Prostate gland (tissue), 2 donors: ENCODE measurements around the gene TBL2. TPM values are rescaled to one million over a fixed set of nuclear protein-coding genes. Genes with fewer than 3 reads are reported as not detected.
A peak's percentile ranks its signal among the peaks of the same experiment; 100 is the strongest.
"Not testable (repeated sequence)": the region's sequence is repeated elsewhere in the genome, so short reads cannot be mapped to it uniquely, and the experiment has no call there.

ENCODE experiments used
- DNase-seq: peaks from one replicate; pipeline ENCODE4 v3.0.0-alpha.2; 2019; ENCODE audit warnings: low spot score
- H3K27ac ChIP-seq, 2 donors: fragments of 200-600 bp; sonication (generic); 2 replicates each; pipeline ENCODE4 v1.5.1; 2017 to 2019
- H3K27me3 ChIP-seq: fragments of 200-600 bp; sonication (generic); replicated peaks from 2 replicates; pipeline ENCODE4 v1.5.1; 2019; ENCODE audit not compliant: insufficient read depth
- H3K36me3 ChIP-seq, 2 donors: fragments of 200-600 bp; sonication (generic); 1 replicate in 1 of 2; 2 replicates in 1 of 2; pipeline versions ENCODE4 v1.5.1 to v1.8.1; 2017 to 2019
- H3K4me1 ChIP-seq: fragments of 200-600 bp; sonication (generic); replicated peaks from 2 replicates; pipeline ENCODE4 v1.5.1; 2019
- H3K4me3 ChIP-seq, 2 donors: fragments of 200-600 bp; sonication (generic); 2 replicates each; pipeline ENCODE4 v1.5.1; 2017 to 2019
- H3K9me3 ChIP-seq: fragments of 200-600 bp; sonication (generic); 2 replicates; pipeline ENCODE4 v1.5.1; 2017
- POLR2A ChIP-seq: fragments of 450-650 bp; IDR thresholded peaks from one replicate; pipeline ENCODE4 v1.6.1; 2016; ENCODE audit warnings: antibody characterized with exemption, mild to moderate bottlenecking
- POLR2AphosphoS5 ChIP-seq: sonication (generic); formaldehyde crosslinking; IDR thresholded peaks from one replicate; pipeline ENCODE4 v1.6.1; 2017; ENCODE audit warnings: antibody characterized with exemption
- WGBS: methylation state at CpG from one replicate; pipeline ENCODE4 v1.1.5; 2018; 5-methylcytosine and 5-hydroxymethylcytosine counted together
- intact Hi-C: fragments of 100-400 bp; cut with DNase I; formaldehyde crosslinking; loops from one replicate; pipeline ENCODE4 v1.14.2; 2022
- total RNA-seq, 2 donors: library from RNA; depleted of rRNA; stranded (reverse); fragments of >200 nt; gene quantifications; one replicate each; pipeline ENCODE4 v1.1.0, GENCODE V29; 2016
- TF ChIP-seq, protein P1 (sequence below), 4 experiments: fragments of 200-600 bp in 2 of 4; fragments of 450-650 bp in 2 of 4; sonication (generic) in 2 of 4; IDR thresholded peaks; 1 replicate in 3 of 4; 2 replicates in 1 of 4; pipeline ENCODE4 v1.5.1; 2016 to 2019; ENCODE audit warnings: antibody characterized with exemption in 4 of 4, mild to moderate bottlenecking in 2 of 4, moderate library complexity in 2 of 4

TBL2 gene
- total RNA-seq, 2 donors from 2014 or later, result 73.5 to 112 TPM

DNA sequence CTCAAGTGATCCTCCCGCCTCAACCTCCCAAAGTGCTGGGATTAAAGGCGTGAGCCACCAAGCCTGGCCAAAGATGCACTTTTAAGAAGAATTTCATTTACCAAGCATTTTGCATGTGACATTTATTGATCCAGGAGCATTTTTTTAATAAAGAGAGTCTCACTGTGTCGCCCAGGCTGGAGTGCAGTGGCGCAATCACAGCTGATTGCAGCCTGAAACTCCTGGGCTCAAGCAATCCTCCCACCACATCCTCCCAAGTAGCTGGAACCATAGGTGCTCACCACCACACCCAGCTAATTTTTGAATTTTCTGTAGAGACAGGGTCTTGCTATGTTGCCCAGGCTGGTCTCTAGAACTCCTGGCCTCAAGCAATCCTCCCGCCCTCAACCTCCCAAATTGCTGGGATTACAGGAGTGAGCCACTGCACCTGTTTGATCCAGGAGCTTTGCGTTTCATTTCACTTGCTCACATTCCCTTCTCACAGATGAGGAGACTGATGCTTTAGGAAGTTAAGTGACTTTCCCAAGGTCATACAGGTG lies 4.4 kb upstream of the TBL2 start:
- H3K4me1 ChIP-seq, result no peaks in the 10 kb centered on the region
- no peaks in the 10 kb centered on the region for H3K27me3 ChIP-seq
- no peak for TF ChIP-seq POLR2A
- TF ChIP-seq, protein P1, sequence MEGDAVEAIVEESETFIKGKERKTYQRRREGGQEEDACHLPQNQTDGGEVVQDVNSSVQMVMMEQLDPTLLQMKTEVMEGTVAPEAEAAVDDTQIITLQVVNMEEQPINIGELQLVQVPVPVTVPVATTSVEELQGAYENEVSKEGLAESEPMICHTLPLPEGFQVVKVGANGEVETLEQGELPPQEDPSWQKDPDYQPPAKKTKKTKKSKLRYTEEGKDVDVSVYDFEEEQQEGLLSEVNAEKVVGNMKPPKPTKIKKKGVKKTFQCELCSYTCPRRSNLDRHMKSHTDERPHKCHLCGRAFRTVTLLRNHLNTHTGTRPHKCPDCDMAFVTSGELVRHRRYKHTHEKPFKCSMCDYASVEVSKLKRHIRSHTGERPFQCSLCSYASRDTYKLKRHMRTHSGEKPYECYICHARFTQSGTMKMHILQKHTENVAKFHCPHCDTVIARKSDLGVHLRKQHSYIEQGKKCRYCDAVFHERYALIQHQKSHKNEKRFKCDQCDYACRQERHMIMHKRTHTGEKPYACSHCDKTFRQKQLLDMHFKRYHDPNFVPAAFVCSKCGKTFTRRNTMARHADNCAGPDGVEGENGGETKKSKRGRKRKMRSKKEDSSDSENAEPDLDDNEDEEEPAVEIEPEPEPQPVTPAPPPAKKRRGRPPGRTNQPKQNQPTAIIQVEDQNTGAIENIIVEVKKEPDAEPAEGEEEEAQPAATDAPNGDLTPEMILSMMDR (IDR thresholded peaks at IDR 0.05), result no peak
- no peak for TF ChIP-seq POLR2AphosphoS5
- H3K36me3 ChIP-seq, result no peaks in the 10 kb centered on the region
- 89% methylated on average over 6 of the region's 6 CpGs for WGBS
- H3K9me3 ChIP-seq, result no peaks in the 10 kb centered on the region
- intact Hi-C loops, result no loop called here
- no peak for DNase-seq
- H3K27ac ChIP-seq, result no peak overlapping the region
- no peak overlapping the region for H3K4me3 ChIP-seq

DNA sequence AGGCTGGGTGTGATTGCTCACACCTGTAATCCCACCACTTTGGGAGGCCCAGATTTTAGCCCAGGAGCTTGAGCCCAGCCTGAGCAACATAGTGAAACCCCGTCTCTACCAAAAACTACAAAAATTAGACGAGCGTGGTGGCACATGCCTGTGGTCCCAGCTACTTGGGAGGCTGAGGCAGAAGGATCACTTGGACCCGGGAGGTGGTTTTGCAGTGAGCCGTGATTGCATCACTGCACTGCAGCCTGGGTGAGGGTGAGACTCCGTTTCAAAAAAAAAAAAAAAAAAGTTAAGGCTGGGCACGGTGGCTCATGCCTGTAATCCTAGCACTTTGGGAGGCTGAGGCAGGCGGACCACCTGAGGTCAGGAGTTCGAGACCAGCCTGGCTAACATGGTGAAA lies 2.6 kb upstream of the TBL2 start:
- H3K27ac ChIP-seq, H3K9me3 ChIP-seq, H3K27me3 ChIP-seq, DNase-seq, H3K4me3 ChIP-seq, H3K36me3 ChIP-seq, H3K4me1 ChIP-seq, intact Hi-C loops: not testable (repeated sequence)
- 89% methylated on average over 9 of the region's 9 CpGs for WGBS

DNA sequence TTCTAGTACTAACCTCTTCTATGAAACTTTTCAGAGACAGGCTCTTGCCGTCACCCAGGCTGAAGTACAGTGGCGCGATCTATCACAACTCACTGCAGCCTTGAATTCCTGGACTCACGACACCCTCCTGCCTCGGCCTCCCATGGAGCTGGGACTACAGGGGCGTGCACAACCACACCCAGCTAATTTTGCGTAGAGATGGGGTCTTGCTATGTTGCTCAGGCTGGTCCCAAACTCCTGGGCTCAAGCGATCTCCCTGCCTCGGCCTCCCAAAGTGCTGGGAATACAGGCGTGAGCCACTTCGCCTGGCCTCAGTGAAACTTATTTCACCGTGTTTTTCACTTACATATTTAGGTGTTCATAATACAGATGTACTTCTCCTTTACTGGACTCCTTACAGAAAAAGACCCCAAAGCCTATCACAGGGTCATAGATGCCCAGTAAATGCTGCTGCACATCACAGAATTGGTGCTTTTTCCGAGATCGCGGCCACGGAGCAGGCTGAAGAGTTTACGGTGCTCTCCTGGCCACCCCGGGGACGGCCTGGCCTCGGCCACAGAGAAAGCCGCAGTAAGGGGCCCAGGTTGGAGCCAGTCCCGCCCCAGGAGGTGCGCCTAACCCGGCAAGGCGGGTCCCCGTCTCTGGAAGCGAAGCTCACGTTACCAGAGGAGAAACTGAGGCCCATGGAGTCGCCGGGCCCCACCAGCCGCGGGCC lies 595 bp downstream of the TBL2 start:
- WGBS, result 17% methylated on average over 23 of the region's 32 CpGs
- no peak for TF ChIP-seq POLR2AphosphoS5
- TF ChIP-seq POLR2A, result no peak
- TF ChIP-seq, protein P1 (IDR thresholded peaks at IDR 0.05), result no peak
- Histone ChIP-seq H3K36me3 (peaks cover 7 to 12% of the 10 kb centered on the region in 2 donors), H3K4me3 (peak overlapping the region; percentile 58 to 83), H3K27ac (peak overlapping the region; percentile 82 to 86), H3K4me1 (no peaks in the 10 kb centered on the region), H3K27me3 (no peaks in the 10 kb centered on the region), H3K9me3 (no peaks in the 10 kb centered on the region)
- intact Hi-C loops, result loop anchor here (2.0 to 5.0 kb wide), 2 partner anchors 21 to 55 kb away; partner anchors contain the start of genes BAZ1B and BCL7B
- DNase-seq, result no peak

DNA sequence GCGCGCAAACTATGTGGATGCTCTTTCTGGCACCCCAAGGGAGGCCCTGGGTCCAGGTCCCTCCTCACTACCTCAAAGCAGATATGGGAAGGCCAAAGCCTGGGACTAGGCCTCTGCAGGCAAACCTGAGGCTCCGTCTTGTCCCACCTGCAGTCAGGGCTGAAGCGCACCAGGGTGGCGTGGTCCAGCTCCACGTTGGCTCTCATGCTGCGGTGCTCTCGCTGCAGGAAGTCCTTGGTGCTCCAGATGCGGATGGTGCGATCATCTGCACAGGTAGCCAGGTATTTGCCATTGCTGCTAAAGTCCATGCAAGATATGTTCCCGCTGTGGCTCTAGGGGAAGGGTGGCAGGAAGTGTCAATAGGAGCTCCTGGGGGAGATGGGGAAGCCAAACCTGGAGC lies 4.6 kb downstream of the TBL2 start:
- 91% methylated on average over 9 of the region's 11 CpGs for WGBS
- no peaks in the 10 kb centered on the region for H3K4me1 ChIP-seq
- DNase-seq, result no peak
- no peaks in the 10 kb centered on the region for H3K27me3 ChIP-seq
- H3K9me3 ChIP-seq, result no peaks in the 10 kb centered on the region
- intact Hi-C loops, result no loop called here
- no peak overlapping the region for H3K4me3 ChIP-seq
- peaks cover 17 to 24% of the 10 kb centered on the region in 2 donors for H3K36me3 ChIP-seq
- TF ChIP-seq, protein P1 (IDR thresholded peaks at IDR 0.05), result no peak
- TF ChIP-seq POLR2AphosphoS5 (no peak), POLR2A (no peak)
- no peak overlapping the region for H3K27ac ChIP-seq

DNA sequence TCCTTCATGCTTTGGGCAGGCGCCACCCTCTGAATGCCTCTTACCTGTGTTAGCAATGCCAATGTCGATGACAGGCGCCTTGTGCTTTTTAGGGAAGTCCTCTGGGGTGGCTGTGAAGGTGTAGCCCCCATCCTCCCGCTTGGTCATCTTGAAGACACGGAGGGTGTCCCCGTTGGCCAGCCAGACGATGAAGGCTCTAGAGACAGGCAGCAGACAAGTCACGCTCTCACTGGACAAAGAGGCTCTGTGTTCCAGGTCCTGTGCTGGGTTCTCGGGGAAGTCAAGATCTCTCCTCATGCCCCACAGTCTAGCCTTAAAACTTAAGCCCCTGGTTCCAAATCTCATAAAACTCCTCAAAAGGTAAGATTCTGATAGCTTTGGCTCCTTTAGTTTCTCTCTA lies 5.1 kb downstream of the TBL2 start:
- H3K4me1 ChIP-seq, result no peaks in the 10 kb centered on the region
- intact Hi-C loops, result no loop called here
- H3K36me3 ChIP-seq, result peaks cover 17 to 24% of the 10 kb centered on the region in 2 donors
- no peak for DNase-seq
- H3K4me3 ChIP-seq, result no peak overlapping the region
- 95% methylated on average over 9 of the region's 9 CpGs for WGBS
- H3K9me3 ChIP-seq, result no peaks in the 10 kb centered on the region
- no peak overlapping the region for H3K27ac ChIP-seq
- TF ChIP-seq, protein P1 (IDR thresholded peaks at IDR 0.05), result no peak
- TF ChIP-seq POLR2AphosphoS5 (no peak), POLR2A (no peak)
- no peaks in the 10 kb centered on the region for H3K27me3 ChIP-seq
